ENCODE data around the gene KCNJ11. TPM values are rescaled to one million over a fixed set of nuclear protein-coding genes. Genes with fewer than 3 reads are reported as not detected.

Gene KCNJ11
- total RNA-seq, 2 experiments from 2014 or later, result 0.63 to 1.1 TPM

Other genes with a start within 250 kb of the KCNJ11 start
- 10 to 100 TPM; 32.2 to 33.6 TPM for gene PIK3C2A, start 180.7 kb downstream of the KCNJ11 start, total RNA-seq
- 10 to 100 TPM; 39.4 to 43.5 TPM for gene NUCB2, start 111.9 kb downstream of the KCNJ11 start, total RNA-seq
- 1 to 10 TPM; 5.9 to 6.5 TPM for gene NCR3LG1, start 36.9 kb downstream of the KCNJ11 start, total RNA-seq
- not detected for gene ABCC8, start 88.2 kb upstream of the KCNJ11 start, total RNA-seq
- not detected for gene USH1C, start 155.8 kb upstream of the KCNJ11 start, total RNA-seq
- gene OTOG, start 158.6 kb upstream of the KCNJ11 start, total RNA-seq, result not detected

All from activated CD8-positive, alpha-beta memory T cell treated with anti-CD3 and anti-CD28 coated beads for 36 hours (primary cell).